Vagina (tissue), 2 donors: Measurements from ENCODE around the gene DRGX.

Experiments used
- POLR2AphosphoS5 ChIP-seq, 2 donors: sonication (generic); formaldehyde crosslinking; IDR thresholded peaks; one replicate each; pipeline ENCODE4 v1.9.0; 2017; ENCODE audit warnings: antibody characterized with exemption in 2 of 2, mild to moderate bottlenecking in 2 of 2, low read depth in 1 of 2; ENCODE audit not compliant: insufficient read depth in 1 of 2
- TF ChIP-seq, protein P1 (sequence below), 3 experiments: fragments of 450-650 bp in 2 of 3; fragments of 200-600 bp in 1 of 3; sonication (generic) in 1 of 3; IDR thresholded peaks; one replicate each; pipeline ENCODE4 v1.5.1; 2017 to 2019; ENCODE audit warnings: antibody characterized with exemption in 3 of 3, mild to moderate bottlenecking in 2 of 3, moderate library complexity in 2 of 3

DNA sequence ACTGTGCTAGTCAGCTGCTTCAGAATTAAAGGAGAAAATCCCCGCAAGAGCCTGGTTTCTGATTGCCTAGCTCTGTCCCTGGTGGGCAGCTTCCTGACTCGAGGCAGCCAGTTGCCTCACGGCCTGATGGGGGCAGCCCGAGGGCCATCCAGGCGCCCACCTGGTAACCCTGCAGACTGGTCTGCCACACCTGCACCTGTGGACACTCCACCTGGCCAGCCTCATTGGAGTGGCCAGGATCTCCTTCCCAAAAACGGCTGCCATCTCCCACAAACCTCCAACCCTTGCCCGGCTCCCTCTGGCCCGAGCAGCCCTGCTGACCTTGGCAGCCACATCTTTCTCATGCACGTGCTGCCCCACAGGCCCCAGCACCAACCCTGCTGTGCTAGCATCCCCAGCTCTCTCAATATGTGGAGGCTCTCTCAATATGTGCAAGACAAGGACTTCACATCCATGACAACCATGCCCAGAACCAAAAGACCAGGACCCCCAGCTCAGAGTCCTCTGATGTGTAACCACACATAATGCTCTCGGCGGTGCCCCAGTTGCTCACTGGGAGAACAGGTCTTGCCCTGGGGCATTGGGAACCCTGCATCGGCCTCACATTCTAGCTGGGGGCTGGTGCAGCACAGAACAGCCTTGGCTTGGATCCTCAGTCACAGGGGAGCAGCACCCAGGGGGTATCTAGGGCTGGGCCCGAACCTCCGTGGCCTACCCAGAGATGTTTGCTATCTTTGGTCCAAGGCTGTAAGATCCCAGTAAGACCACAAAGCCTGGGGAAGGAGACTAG lies 14.6 kb downstream of the DRGX start:
- TF ChIP-seq POLR2AphosphoS5 (IDR thresholded peaks at IDR 0.05; ENCODE audit: insufficient read depth in 1 of 2, low read depth in 1 of 2) = no peak
- TF ChIP-seq, protein P1, sequence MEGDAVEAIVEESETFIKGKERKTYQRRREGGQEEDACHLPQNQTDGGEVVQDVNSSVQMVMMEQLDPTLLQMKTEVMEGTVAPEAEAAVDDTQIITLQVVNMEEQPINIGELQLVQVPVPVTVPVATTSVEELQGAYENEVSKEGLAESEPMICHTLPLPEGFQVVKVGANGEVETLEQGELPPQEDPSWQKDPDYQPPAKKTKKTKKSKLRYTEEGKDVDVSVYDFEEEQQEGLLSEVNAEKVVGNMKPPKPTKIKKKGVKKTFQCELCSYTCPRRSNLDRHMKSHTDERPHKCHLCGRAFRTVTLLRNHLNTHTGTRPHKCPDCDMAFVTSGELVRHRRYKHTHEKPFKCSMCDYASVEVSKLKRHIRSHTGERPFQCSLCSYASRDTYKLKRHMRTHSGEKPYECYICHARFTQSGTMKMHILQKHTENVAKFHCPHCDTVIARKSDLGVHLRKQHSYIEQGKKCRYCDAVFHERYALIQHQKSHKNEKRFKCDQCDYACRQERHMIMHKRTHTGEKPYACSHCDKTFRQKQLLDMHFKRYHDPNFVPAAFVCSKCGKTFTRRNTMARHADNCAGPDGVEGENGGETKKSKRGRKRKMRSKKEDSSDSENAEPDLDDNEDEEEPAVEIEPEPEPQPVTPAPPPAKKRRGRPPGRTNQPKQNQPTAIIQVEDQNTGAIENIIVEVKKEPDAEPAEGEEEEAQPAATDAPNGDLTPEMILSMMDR (IDR thresholded peaks at IDR 0.05) = no peak
